Colonic mucosa (tissue), 4 donors: ENCODE measurements around the gene SEC16A. TPM values are rescaled to one million over a fixed set of nuclear protein-coding genes. Genes with fewer than 3 reads are reported as not detected.

ENCODE experiments used
- DNase-seq: peaks from one replicate; pipeline ENCODE4 v3.0.0-alpha.2; 2020
- H3K27ac ChIP-seq: fragments of 200-600 bp; one replicate; pipeline ENCODE4 v1.8.0; 2021
- H3K27me3 ChIP-seq: fragments of 200-600 bp; one replicate; pipeline ENCODE4 v1.8.0; 2021
- H3K36me3 ChIP-seq: fragments of 200-600 bp; one replicate; pipeline ENCODE4 v1.8.0; 2021
- H3K4me1 ChIP-seq: fragments of 200-600 bp; one replicate; pipeline ENCODE4 v1.8.0; 2021; ENCODE audit warnings: mild to moderate bottlenecking
- H3K4me3 ChIP-seq: fragments of 200-600 bp; one replicate; pipeline ENCODE4 v1.8.0; 2021
- H3K9ac ChIP-seq, 2 donors: one replicate each; pipeline ENCODE4 v1.7.0; 2013; ENCODE audit warnings: control low read depth in 2 of 2, low read depth in 2 of 2, low read length in 2 of 2
- H3K9me3 ChIP-seq: fragments of 200-600 bp; one replicate; pipeline ENCODE4 v1.8.0; 2021
- intact Hi-C: fragments of 100-400 bp; cut with DNase I; formaldehyde crosslinking; loops from one replicate; pipeline ENCODE4 v1.14.1; 2022
- total RNA-seq, 2 donors: library from RNA; stranded (reverse); fragmentation: NEBNext Ultra II Directional in 1 of 2; extraction: Animal tissue kit (Norgen Biotek cat#: 25700) in 1 of 2; gene quantifications; one replicate each; pipeline ENCODE4 v1.2.1, GENCODE V29; 2021
- TF ChIP-seq, protein P1 (sequence below): fragments of 200-600 bp; IDR thresholded peaks from one replicate; pipeline ENCODE4 v1.8.0; 2022; ENCODE audit warnings: antibody characterized with exemption, mild to moderate bottlenecking
- donor health status: healthy.
- donor health status: DM: no; HTN: no; CAD: no.
- donor health status: DM: no; HTN: no; CAD: no.

The SEC16A gene
- total RNA-seq, 2 donors from 2014 or later = 66.2 to 104 TPM

- Histone ChIP-seq H3K27ac (no peak overlapping the region), H3K27me3 (no peaks in the 10 kb centered on the region), H3K9me3 (no peaks in the 10 kb centered on the region), H3K36me3 (peaks cover 33% of the 10 kb centered on the region), H3K4me1 (no peaks in the 10 kb centered on the region), H3K9ac (no peak overlapping the region), H3K4me3 (no peak overlapping the region)
- TF ChIP-seq, protein P1, sequence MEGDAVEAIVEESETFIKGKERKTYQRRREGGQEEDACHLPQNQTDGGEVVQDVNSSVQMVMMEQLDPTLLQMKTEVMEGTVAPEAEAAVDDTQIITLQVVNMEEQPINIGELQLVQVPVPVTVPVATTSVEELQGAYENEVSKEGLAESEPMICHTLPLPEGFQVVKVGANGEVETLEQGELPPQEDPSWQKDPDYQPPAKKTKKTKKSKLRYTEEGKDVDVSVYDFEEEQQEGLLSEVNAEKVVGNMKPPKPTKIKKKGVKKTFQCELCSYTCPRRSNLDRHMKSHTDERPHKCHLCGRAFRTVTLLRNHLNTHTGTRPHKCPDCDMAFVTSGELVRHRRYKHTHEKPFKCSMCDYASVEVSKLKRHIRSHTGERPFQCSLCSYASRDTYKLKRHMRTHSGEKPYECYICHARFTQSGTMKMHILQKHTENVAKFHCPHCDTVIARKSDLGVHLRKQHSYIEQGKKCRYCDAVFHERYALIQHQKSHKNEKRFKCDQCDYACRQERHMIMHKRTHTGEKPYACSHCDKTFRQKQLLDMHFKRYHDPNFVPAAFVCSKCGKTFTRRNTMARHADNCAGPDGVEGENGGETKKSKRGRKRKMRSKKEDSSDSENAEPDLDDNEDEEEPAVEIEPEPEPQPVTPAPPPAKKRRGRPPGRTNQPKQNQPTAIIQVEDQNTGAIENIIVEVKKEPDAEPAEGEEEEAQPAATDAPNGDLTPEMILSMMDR = no peak
- intact Hi-C loops = no loop called here
- no peak for DNase-seq
Observed at GRCh38 chr9:136496801-136497620, 14.2 kb upstream of the SEC16A start.

DNA sequence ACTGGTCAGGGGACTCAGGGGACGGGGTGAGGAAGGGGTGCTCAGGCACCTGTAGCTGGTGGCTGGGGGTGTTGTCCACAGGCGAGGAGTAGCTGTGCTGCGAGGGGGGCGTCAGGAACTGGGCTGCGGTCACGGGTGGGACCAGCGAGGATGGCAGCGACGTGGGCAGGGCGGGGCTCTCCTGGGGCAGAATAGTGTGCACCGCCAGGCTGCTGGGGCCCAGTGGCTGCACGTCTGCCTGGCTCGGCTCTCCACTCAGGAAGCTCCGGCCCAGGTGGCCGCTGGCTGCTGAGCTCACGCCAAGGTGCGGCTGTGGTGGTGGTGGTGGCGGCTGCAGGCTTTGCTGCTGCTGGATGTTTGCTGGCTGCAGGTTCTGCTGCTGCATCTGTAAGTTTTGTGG is 13.3 kb upstream of the SEC16A start:
- intact Hi-C loops = no loop called here
- Histone ChIP-seq H3K9ac (no peak overlapping the region), H3K4me1 (no peaks in the 10 kb centered on the region), H3K4me3 (no peak overlapping the region), H3K36me3 (peaks cover 33% of the 10 kb centered on the region), H3K9me3 (no peaks in the 10 kb centered on the region), H3K27me3 (no peaks in the 10 kb centered on the region), H3K27ac (no peak overlapping the region)
- DNase-seq = no peak
- TF ChIP-seq, protein P1 = no peak

DNA sequence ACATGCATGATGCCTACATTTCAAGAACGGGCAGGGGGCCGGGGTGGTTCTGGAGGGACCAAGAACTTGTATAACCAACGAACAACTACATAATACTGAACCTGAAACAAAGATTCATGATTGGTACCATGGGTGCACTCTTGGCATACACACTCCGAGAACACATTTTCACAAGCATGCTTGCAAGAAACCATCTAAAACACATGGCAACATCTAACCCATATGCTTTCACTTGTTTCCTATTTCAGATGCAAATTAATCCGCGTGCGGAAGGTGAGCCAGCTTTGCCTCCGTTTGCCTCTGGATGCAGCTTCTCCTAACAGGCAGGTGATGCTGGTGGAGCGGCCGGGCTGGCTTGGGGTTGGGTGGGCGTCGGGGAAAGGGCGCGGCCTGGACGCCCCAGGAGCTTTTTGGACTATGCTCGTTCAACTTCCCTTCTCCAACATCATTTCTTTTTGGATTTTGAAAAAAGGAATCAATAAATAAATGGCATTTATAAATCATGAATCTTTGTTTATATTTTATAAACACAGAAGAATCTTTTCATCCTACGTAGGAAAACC is 12.5 kb upstream of the SEC16A start:
- no peaks in the 10 kb centered on the region for H3K9me3 ChIP-seq
- no peak for DNase-seq
- no peak overlapping the region for H3K27ac ChIP-seq
- TF ChIP-seq, protein P1 = no peak
- no peak overlapping the region for H3K4me3 ChIP-seq
- no peaks in the 10 kb centered on the region for H3K27me3 ChIP-seq
- intact Hi-C loops = no loop called here
- no peak overlapping the region for H3K9ac ChIP-seq
- no peaks in the 10 kb centered on the region for H3K4me1 ChIP-seq
- H3K36me3 ChIP-seq = peaks cover 26% of the 10 kb centered on the region

- TF ChIP-seq, protein P1 = no peak
- Histone ChIP-seq H3K27me3 (no peaks in the 10 kb centered on the region), H3K27ac (no peak overlapping the region), H3K9ac (no peak overlapping the region), H3K4me1 (no peaks in the 10 kb centered on the region), H3K9me3 (no peaks in the 10 kb centered on the region), H3K4me3 (no peak overlapping the region), H3K36me3 (peaks cover 22% of the 10 kb centered on the region)
- no peak for DNase-seq
- intact Hi-C loops = no loop called here
Observed at GRCh38 chr9:136494531-136495215, 11.8 kb upstream of the SEC16A start.

GRCh38 chr9:136494012-136494411 is 11.2 kb upstream of the SEC16A start:
- no peaks in the 10 kb centered on the region for H3K4me1 ChIP-seq
- TF ChIP-seq, protein P1 = no peak
- intact Hi-C loops = no loop called here
- H3K36me3 ChIP-seq = peaks cover 16% of the 10 kb centered on the region
- no peak overlapping the region for H3K27ac ChIP-seq
- H3K9me3 ChIP-seq = no peaks in the 10 kb centered on the region
- H3K4me3 ChIP-seq = no peak overlapping the region
- H3K9ac ChIP-seq = no peak overlapping the region
- no peaks in the 10 kb centered on the region for H3K27me3 ChIP-seq
- DNase-seq = no peak
